Germinal center (tissue), 1 donor: ENCODE data around the gene PDLIM5.
"Not testable (repeated sequence)": the region's sequence is repeated elsewhere in the genome, so short reads cannot be mapped to it uniquely, and the experiment has no call there.

ENCODE experiments used
- DNase-seq: peaks from one replicate; pipeline ENCODE4 v3.0.0; 2012; ENCODE audit warnings: mixed read lengths, low spot score

The PDLIM5 gene

GRCh38 chr4:94528792-94529451 lies 77.2 kb downstream of the PDLIM5 start:
- no peak for DNase-seq

GRCh38 chr4:94530073-94530472 lies 78.3 kb downstream of the PDLIM5 start:
- DNase-seq, result no peak

DNA sequence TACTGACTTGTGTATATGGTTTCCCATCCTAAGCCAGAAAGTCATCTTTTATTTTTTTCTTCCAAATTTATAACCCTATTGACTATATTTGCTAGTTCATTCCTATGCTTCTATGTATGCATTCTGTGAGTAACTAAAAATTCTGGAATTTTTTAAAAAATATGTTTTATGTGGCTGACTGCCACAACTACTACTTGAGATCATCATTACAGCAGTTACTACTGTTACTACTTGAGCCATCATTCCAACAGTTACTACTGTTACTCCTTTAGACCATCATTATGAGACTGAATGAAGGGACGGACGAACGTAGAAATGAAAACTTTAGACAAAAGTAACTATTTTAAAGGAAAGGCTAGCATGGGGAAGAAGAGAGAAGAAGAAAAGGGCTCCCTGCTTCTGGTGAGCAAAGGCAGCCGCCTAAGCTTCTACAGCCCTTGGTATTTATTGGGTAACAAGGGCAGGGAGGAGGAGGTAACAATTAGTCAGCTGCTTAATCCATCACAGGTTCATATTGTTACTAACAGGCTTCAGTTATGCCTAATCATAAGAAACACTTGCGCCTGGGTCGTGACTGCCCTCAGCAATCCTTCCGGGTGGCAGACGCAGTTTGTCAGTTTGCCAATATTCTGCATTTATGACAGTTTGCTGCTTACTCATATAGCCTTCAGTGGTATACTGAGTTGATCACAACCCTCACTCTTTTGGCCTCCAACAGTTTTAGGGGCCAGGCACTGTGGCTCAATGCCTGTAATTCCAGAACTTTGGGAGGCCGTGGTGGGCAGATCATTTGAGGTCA lies 80.4 kb downstream of the PDLIM5 start:
- no peak for DNase-seq

DNA sequence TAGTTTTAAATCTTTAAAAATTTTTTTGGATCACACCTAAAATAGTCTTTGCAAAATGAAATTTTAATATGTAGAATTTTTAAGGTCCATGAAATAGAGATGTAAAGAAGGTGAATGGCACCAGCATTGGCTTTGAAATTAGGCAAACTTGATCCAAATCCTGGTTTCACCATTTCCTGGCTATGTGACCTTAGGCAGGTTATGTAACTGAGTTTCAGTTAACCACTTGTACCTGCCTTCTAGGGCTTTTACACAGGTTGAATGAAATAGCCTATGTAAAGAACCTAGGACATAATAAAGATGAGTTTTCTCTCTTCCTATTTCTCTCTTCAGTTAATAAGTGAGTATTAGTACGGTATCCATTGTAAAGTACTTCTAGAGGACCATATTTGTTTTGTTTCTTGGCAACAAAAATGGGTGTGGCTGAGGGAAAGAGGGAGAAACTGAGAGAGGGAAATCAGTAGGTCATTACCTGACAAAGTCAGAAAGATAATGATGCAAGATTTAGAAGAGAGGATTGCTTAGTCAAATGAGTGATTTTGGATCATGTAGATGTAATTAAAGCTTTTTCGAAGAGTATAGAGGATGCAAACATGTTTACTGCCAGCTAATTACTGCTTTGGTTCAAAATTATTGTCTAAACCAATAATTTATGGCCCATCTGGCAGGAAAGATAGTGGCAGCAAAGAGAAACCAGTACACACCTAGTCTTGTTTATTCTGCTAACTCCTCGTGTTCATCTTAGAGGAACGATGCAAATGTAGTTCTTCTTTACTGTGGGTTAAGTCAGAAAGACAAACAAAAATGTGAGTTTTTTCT lies 81.9 kb downstream of the PDLIM5 start:
- no peak for DNase-seq

DNA sequence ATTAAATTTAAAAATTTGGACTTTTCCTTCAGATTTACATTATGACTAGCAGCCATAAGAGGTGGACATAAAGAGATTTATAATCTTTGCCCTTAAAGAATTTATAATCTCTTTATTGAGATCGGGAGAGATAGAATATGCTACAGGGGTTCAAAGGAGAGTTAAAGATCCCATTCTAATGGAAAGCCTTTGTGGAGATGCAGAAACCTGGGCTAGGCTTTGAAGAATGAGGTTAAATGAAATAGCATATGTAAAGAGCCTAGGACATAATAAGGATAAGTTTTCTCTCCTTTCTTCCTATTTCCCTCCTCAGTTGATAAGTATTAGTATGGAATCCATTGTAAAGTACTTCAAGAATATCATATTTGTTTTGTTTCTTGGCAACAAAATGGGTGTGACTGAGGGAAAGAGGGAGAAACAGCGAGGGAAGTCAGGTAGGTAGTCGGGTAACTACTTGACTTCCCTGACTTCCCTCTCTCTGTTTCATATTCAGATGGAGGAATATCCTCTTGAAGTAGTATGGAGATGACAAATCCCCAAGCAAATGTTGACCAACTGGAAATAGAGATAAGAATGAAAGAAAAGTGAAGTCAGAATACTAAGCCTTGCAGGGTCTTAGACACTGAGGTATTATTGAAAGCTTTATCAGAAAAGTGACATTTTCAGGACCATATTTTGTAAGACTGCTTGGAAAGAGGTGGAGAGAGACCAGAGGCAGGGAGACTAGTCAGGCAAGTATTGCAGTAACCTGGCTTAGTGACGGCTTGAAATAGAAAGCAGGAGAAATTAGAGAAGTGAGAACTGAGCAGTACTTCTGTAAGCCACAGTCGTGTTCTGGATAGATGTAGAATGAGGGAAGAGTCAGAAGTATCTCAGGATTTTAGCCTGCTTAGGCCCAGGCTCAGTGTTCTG lies 82.9 kb downstream of the PDLIM5 start:
- DNase-seq, result no peak

GRCh38 chr4:94536049-94536448 lies 84.3 kb downstream of the PDLIM5 start:
- no peak for DNase-seq

- no peak for DNase-seq
These were observed 85.1 kb downstream of the PDLIM5 start for GRCh38 chr4:94536649-94537469.

DNA sequence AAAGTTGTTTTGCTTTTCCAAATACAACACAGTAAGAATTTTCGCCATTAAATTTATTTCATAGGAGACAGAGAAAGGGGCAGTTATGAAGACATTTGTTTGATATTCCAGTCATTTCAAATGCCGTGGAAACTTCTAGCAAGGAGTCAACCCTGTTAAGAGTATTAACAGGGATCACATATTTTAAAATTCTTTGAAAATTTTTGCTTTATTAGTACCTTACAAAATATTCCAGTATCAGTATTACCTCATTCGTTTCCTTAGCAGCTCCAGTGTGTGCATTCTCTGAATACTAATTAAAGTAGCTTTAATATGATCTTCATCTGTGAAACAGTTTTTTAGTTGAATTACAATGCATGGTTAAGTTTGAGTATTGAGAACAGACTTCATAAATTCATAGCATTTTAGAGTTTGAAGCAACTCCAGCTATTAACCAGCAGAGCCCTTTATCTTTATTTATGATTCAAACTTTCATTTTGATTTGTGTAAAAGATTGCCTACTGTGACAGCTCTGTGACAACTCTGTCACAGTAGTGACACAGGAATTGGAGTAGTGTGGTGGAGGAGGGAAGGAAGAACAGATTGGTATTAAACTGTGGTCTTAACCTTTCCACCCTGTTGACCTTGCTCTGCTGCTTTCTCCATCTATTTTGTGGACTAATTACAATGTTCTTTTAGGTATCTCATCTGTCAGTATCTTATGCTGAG lies 86.3 kb downstream of the PDLIM5 start:
- no peak for DNase-seq

GRCh38 chr4:94540476-94540875 lies 88.7 kb downstream of the PDLIM5 start:
- DNase-seq, result no peak

DNA sequence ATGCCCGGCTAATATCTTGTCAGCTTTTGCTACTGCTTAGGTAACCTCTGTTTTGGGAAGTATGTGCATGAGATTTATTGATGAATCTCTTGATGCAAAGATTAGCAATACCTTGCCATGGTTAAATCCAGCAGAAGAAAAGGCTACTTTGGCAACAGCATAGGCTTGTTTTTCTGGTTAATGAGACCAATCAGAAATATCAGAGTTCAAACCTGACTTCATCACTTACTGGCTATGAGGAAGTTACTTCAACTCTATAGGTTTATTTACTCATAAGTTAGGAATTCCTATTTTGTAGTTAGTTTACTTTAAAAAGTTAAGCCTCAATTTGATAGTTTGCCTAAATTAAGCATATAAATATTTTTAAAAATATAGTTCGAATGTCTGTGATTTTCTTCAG lies 93.1 kb downstream of the PDLIM5 start:
- no peak for DNase-seq

DNA sequence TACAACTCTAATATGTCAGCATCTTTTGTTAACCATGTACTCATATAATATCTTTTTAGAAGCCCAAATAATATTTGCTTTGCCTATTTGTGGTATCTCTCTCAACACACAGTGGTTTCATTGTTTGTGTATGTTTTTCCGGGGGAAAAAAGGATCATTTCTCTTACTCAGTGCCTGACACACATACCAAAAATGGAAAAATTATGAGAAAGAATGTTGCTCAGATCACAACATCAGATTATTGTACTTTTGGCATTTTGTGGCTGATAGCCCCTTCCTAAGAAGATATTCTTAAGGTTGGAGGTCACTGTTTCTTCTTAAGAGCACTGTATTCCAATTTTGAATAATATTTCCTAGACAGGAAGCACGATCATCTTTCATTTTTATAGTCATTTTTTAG lies 93.6 kb downstream of the PDLIM5 start:
- no peak for DNase-seq

GRCh38 chr4:94546949-94547348 lies 95.2 kb downstream of the PDLIM5 start:
- DNase-seq, result no peak

GRCh38 chr4:94548571-94548970 lies 96.8 kb downstream of the PDLIM5 start:
- DNase-seq, result no peak

GRCh38 chr4:94550352-94550751 lies 98.6 kb downstream of the PDLIM5 start:
- no peak for DNase-seq

DNA sequence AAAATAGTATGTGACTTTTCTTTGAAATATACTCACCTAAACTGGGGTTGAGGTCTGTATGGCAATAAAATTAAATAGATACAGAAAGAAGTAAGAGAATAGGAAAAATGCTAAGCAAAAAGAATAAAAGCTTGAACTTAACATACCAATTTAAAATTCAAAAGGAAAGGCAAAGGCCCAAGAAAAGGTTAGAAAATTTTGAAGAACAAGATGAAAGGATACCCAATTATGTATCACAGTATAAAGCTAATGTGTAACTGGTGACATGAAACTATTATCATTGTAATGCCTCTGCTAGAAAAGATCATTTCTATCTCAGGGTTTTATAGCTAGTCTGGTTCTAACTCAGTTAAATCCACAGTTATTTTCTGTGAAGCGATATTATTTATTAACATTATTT lies 99.1 kb downstream of the PDLIM5 start:
- DNase-seq, result no peak

GRCh38 chr4:94551643-94552564 lies 100.2 kb downstream of the PDLIM5 start:
- DNase-seq, result no peak

DNA sequence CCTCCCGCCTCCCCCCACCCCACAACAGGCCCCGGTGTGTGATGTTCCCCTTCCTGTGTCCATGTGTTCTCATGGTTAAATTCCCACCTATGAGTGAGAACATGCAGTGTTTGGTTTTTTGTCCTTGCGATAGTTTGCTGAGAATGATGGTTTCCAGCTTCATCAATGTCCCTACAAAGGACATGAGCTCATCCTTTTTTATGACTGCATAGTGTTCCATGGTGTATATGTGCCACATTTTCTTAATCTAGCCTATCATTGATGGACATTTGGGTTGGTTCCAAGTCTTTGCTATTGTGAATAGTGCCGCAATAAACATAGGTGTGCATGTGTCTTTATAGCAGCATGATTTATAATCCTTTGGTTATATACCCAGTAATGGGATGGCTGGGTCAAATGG lies 104.3 kb downstream of the PDLIM5 start:
- DNase-seq, result not testable (repeated sequence)

DNA sequence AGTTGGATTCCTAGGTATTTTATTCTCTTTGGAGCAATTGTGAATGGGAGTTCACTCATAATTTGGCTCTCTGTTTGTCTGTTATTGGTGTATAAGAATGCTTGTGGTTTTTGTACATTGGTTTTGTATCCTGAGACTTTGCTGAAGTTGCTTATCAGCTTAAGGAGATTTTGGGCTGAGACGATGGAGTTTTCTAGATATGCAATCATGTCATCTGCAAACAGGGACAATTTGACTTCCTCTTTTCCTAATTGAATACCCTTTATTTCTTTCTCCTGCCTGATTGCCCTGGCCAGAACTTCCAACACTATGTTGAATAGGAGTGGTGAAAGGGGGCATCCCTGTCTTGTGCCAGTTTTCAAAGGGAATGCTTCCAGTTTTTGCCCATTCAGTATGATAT lies 105.9 kb downstream of the PDLIM5 start:
- DNase-seq, result not testable (repeated sequence)

DNA sequence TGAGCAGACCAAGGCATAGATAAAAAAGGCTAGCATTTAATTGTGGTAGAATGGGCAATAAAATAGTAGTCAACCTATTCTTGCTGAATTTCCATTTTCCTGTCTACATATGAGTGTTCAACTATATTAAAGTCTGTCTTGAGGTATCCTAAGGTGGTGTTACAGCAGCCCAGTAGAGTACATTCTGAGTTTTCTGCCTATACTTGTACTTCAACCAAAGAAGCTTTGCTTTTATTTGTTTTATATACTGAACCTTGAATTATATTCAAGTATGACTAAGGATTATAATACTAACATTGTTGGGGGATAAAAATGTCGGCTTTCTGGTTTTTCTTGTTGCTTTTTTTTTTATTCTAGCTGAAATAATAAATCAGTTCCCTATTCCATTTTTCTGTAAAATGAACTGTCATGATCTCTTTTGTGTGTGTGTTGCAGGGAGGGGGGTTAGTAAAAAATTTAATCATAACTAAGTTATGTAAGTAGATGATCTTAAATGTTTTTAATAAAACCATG lies 106.7 kb downstream of the PDLIM5 start:
- DNase-seq, result no peak
